HG02981 (cell line): ENCODE data around the gene USP46.

Experiments used
- ATAC-seq: cut with Tn5 transposase; IDR thresholded peaks from one replicate; pipeline ENCODE4 v1.9.1; 2021; ENCODE audit warnings: mild to moderate bottlenecking, moderate library complexity; ENCODE audit not compliant: unreplicated experiment

Gene USP46

GRCh38 chr4:52576961-52577623 is 82.0 kb downstream of the USP46 start:
- ATAC-seq = no peak

GRCh38 chr4:52576326-52576725 is 82.8 kb downstream of the USP46 start:
- ATAC-seq = no peak

- no peak for ATAC-seq
Measured at GRCh38 chr4:52575406-52575805, 83.7 kb downstream of the USP46 start.

- no peak for ATAC-seq
Measured at GRCh38 chr4:52574036-52574435, 85.1 kb downstream of the USP46 start.

- no peak for ATAC-seq
Measured at GRCh38 chr4:52573551-52573950, 85.5 kb downstream of the USP46 start.

- no peak for ATAC-seq
Measured at GRCh38 chr4:52572936-52573485, 86.1 kb downstream of the USP46 start.

- no peak for ATAC-seq
Measured at GRCh38 chr4:52568351-52568750, 90.8 kb downstream of the USP46 start.

GRCh38 chr4:52566136-52567031 is 92.7 kb downstream of the USP46 start:
- no peak for ATAC-seq

- ATAC-seq = no peak
Measured at GRCh38 chr4:52560844-52561280, 98.2 kb downstream of the USP46 start.

- ATAC-seq = no peak
Measured at GRCh38 chr4:52555356-52555716, 103.8 kb downstream of the USP46 start.

GRCh38 chr4:52554612-52555355 is 104.3 kb downstream of the USP46 start:
- ATAC-seq = no peak

- ATAC-seq = no peak
Measured at GRCh38 chr4:52552778-52553177, 106.3 kb downstream of the USP46 start.

GRCh38 chr4:52551487-52551886 is 107.6 kb downstream of the USP46 start:
- ATAC-seq = no peak

- ATAC-seq = no peak
Measured at GRCh38 chr4:52550186-52550585, 108.9 kb downstream of the USP46 start.

- ATAC-seq = no peak
Measured at GRCh38 chr4:52548818-52549570, 110.1 kb downstream of the USP46 start.

- no peak for ATAC-seq
Measured at GRCh38 chr4:52546449-52546848, 112.7 kb downstream of the USP46 start.

- ATAC-seq = peak; percentile 78
Measured at GRCh38 chr4:52545099-52546069, 113.7 kb downstream of the USP46 start.
